HG03095 (cell line): ENCODE data around the gene RUNX1.

Source experiments
- ATAC-seq: cut with Tn5 transposase; IDR thresholded peaks from one replicate; pipeline ENCODE4 v1.9.1; 2021; ENCODE audit warnings: moderate library complexity; ENCODE audit not compliant: unreplicated experiment

RUNX1 gene

GRCh38 chr21:35062016-35062415 lies 12.9 kb upstream of the RUNX1 start:
- ATAC-seq = no peak

GRCh38 chr21:35059742-35060141 lies 10.6 kb upstream of the RUNX1 start:
- ATAC-seq = no peak

- no peak for ATAC-seq
These were observed 9.0 kb upstream of the RUNX1 start for GRCh38 chr21:35058058-35058457.

GRCh38 chr21:35057428-35057827 lies 8.3 kb upstream of the RUNX1 start:
- peak; percentile 69 for ATAC-seq

- ATAC-seq = no peak
These were observed 4.4 kb upstream of the RUNX1 start for GRCh38 chr21:35053356-35054096.

GRCh38 chr21:35052801-35053200 lies 3.7 kb upstream of the RUNX1 start:
- ATAC-seq = no peak

- ATAC-seq = peak; percentile 25
These were observed 2.3 kb upstream of the RUNX1 start for GRCh38 chr21:35051287-35051818.

- ATAC-seq = no peak
These were observed 1.5 kb upstream of the RUNX1 start for GRCh38 chr21:35050348-35051286.

- ATAC-seq = no peak
These were observed 910 bp downstream of the RUNX1 start for GRCh38 chr21:35048183-35048601.

- ATAC-seq = no peak
These were observed 2.2 kb downstream of the RUNX1 start for GRCh38 chr21:35046880-35047229.

GRCh38 chr21:35046263-35046624 lies 2.9 kb downstream of the RUNX1 start:
- no peak for ATAC-seq

GRCh38 chr21:35045542-35046262 lies 3.4 kb downstream of the RUNX1 start:
- ATAC-seq = no peak

GRCh38 chr21:35044770-35045541 lies 4.1 kb downstream of the RUNX1 start:
- ATAC-seq = no peak

- ATAC-seq = no peak
These were observed 5.0 kb downstream of the RUNX1 start for GRCh38 chr21:35044128-35044527.

GRCh38 chr21:35043549-35043948 lies 5.6 kb downstream of the RUNX1 start:
- ATAC-seq = peak; percentile 36

- ATAC-seq = no peak
These were observed 6.3 kb downstream of the RUNX1 start for GRCh38 chr21:35042836-35043235.

- no peak for ATAC-seq
These were observed 7.2 kb downstream of the RUNX1 start for GRCh38 chr21:35041881-35042280.

- ATAC-seq = no peak
These were observed 8.0 kb downstream of the RUNX1 start for GRCh38 chr21:35041122-35041521.

- ATAC-seq = no peak
These were observed 9.4 kb downstream of the RUNX1 start for GRCh38 chr21:35039595-35040289.

GRCh38 chr21:35038772-35039319 lies 10.3 kb downstream of the RUNX1 start:
- no peak for ATAC-seq
